NOMO-1 treated with dmso at 0.1 percent for 144 hours (cell line): ENCODE data around the gene ATP5MC2.
"Not testable (repeated sequence)": the region's sequence is repeated elsewhere in the genome, so short reads cannot be mapped to it uniquely, and the experiment has no call there.

Experiments used
- DNase-seq: peaks from one replicate; lab custom pipeline; 2025; ENCODE audit not compliant: unreplicated experiment; lab: John Stamatoyannopoulos, UW

ATP5MC2 gene

DNA sequence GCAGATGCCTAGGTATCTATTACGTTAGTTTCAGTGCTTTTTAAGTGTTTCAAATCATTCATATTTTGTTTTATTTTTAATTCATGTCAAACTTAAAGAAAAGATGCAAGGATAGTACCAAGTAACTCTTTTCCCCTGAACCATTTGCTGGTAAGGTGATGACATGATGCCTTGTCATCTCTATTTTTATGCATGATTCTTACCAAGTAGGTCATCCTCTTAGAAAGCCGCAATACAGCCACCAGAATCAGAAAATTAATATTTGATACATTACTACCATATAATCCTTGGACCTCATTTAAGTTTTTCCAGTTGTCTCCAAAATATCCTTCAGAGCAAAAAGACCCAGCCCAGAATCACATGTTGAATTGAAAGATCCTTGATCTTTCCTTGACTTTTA lies 22.3 kb downstream of the ATP5MC2 start:
- DNase-seq: no peak

DNA sequence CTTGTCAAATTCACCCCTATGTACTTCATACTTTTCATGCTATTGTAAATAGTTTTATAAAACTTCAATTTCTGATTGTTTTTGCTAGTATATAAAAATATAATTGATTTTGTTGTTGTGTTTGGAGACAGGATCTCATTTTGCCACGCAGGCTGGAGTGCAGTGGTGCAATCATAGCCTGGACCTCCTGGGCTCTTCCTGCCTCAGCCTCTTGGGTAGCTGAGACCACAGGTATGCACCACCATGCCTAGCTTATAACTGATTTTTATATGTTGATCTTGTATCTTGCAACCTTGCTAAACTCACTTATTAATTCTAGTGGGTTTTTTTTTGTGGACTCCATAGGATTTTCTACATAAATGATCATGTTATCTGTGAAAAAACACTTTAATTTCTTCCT lies 23.5 kb downstream of the ATP5MC2 start:
- DNase-seq: no peak

DNA sequence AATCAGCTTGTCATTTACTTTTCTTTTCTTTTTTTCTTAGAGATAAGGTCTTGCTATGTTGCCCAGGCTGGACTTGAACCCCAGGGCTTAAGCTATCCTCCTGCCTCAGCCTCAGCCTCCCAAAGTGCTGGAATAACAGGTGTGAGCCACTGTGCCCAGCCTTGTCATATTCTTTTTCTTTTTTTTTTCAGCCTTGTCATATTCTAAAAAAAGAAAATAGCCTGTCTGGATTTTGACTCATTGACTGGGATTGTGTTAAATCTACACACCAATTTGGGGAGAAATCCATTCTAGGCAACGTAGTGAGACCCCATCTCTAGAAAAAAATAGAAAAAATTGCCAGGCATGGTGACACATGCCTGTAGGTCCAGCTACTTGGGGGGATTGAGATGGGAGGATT lies 24.1 kb downstream of the ATP5MC2 start:
- DNase-seq: no peak

DNA sequence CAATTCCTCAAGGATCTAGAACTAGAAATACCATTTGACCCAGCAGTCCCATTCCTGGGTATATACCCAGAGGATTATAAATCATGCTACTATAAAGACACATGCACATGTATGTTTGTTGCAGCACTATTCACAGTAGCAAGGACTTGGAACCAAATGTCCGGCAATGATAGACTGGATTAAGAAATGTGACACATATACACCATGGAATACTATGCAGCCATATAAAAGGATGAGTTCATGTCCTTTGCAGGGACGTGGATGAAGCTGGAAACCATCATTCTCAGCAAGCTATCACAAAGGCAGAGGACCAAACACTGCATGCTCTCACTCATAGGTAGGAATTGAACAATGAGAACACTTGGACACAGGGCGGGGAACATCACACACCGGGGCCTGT lies 29.6 kb downstream of the ATP5MC2 start:
- DNase-seq: not testable (repeated sequence)

DNA sequence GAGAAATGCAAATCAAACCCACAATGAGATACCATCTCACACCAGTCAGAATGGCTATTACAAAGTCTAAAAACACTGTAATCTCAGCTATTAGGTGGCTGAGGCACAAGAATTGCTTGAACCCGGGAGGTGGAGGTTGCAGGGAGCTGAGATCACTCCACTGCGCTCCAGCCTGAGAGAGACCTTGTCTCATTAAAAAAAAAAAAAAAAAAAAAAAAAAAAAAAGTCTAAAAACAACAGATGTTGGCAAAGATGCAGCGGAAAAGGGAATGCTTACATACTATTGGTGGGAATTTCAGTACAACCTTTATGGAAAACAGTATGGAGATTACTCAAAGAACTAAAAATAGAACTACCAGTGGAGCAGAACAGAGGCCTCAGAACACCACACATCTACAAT lies 30.7 kb downstream of the ATP5MC2 start:
- DNase-seq: no peak

DNA sequence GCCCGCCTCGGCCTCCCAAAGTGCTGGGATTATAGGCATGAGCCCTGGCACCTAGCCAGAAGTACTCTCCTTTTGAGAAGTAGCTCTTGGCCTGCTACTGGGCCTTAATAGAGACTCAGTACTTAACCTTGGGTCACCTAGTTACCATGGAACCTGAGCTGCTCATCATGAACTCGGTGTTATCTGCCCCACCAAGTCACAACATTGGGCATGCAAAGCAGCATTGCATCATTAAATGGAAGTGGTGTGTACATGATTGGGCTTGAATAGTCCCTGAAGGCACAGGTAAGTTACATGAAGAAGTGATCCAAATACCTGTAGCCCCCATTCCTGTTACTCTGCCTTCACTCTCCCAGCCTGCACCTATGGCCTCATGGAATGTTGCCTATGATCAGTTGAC lies 31.8 kb downstream of the ATP5MC2 start:
- no peak for DNase-seq

GRCh38 chr12:53643232-53643979 lies 32.5 kb downstream of the ATP5MC2 start:
- no peak for DNase-seq

GRCh38 chr12:53638057-53638456 lies 37.8 kb downstream of the ATP5MC2 start:
- no peak for DNase-seq

- no peak for DNase-seq
Measured at GRCh38 chr12:53636641-53637040, 39.2 kb downstream of the ATP5MC2 start.

GRCh38 chr12:53635708-53636107 lies 40.2 kb downstream of the ATP5MC2 start:
- not testable (repeated sequence) for DNase-seq

GRCh38 chr12:53631721-53632120 lies 44.2 kb downstream of the ATP5MC2 start:
- DNase-seq: no peak

DNA sequence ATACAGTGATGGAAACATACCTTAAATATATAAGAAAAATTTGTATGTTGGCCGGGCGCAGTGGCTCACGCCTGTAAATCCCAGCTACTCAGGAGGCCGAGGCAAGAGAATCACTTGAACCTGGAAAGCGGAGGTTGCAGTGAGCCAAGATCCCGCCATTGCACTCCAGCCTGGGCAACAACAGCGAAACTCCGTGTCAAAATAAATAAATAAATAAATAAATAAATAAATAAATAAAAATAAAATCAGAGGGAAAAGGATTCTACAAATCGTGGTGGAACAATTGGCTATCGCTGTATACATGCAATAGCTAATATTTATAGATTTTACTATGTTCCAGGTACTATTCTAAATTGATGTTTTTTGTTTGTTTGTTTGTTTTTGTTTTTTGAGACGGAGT lies 48.0 kb downstream of the ATP5MC2 start:
- no peak for DNase-seq

GRCh38 chr12:53626702-53627169 lies 49.1 kb downstream of the ATP5MC2 start:
- no peak for DNase-seq

DNA sequence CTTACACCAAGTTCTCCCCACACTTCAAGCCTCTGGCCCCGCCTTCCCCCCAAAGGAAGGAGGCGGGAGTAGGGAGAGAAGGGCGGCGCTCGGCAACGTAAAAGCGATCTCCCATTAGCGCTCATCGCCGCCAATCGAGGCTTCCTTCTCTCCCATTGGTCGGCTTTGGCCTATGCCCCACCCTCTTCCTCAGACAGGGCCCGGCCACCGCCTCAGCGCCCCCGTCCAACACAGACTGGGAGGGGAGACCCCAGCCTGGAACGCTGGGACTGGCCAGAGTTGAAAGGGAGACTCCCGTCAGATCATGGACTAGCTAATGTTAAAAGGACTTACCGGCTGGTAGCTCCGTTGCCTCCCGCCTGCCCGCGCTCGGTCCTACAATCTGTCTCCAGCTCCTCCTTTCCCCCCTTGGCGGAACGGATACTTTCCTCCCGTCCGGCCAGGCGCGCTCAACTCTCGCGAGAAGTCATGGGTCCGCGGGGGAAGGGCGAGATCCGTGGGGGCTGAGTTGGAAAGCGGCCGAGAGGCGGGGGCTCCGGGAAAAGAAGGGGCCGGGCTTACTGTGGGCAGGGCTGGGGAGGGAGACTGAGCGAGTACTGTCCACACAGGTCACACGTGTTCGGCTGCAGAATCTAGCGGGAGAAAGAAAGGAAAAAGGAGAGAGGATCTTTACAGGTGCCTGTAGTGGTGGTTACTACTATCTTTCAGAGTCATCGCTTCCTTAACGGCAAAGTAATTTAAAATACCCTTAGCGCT lies 49.8 kb downstream of the ATP5MC2 start, which contains the start of gene ATF7:
TSS of gene ATF7 (minus strand) at position 437 of the 756 bp plus-strand sequence. CDS start 25,382 bp downstream, outside the sequence.
- peak; percentile 95 for DNase-seq

DNA sequence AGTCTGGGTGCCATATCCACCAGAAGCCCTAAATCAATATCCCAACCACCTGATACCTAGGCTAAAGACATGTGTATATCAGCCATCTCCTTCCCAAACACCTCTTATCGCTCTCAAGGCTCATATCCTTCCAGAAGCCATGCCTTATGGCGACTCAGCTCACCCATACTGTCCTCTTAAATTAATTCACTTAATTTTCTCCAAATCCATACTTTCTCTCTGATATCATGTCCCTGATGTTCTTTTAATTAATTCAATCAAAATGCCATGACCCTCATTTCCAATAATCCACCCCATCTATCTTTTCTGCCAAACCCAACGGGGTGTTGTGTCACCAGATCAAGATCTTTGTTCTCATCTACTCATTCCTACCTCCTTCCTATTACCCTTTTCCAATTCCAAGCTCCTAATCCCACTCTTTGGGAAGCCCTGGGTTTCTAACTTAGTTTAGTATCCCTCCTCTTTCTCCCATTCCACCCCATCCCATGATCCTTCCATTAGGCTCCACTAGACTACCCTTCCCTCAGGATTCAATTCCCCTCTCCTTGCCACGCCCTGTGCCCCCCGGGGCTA lies 50.4 kb downstream of the ATP5MC2 start:
- no peak for DNase-seq

GRCh38 chr12:53624956-53625355 lies 50.9 kb downstream of the ATP5MC2 start:
- DNase-seq: no peak

GRCh38 chr12:53624458-53624857 lies 51.4 kb downstream of the ATP5MC2 start:
- no peak for DNase-seq

GRCh38 chr12:53623548-53624385 lies 52.1 kb downstream of the ATP5MC2 start:
- no peak for DNase-seq

GRCh38 chr12:53622724-53623123 lies 53.2 kb downstream of the ATP5MC2 start:
- DNase-seq: no peak

GRCh38 chr12:53618275-53618674 lies 57.6 kb downstream of the ATP5MC2 start:
- DNase-seq: peak; percentile 67

DNA sequence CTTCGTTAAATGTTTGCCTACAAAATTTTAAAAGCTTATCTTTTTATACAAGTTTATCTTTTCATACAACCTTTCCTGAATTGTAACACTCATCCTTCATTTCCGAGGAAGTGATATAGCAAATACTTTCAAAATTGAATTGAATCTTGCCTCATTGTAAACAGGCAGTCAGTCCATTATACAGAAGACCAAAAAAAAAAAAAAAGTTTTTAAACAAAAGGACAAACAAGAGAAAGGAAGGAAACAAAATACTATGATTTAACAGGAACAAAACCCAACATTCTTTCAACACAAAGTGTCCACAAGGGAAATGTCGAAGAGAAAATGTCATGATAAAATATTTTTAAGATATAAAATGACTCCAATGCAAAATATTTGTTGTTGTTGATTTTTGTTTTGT lies 58.2 kb downstream of the ATP5MC2 start:
- no peak for DNase-seq
